Measurements from ENCODE around the gene MIF4GD.
"Not testable (repeated sequence)": the region's sequence is repeated elsewhere in the genome, so short reads cannot be mapped to it uniquely, and the experiment has no call there.

MIF4GD gene

GRCh38 chr17:75288359-75288758 lies 17.3 kb upstream of the MIF4GD start:
- no peak for FAIRE-seq

DNA sequence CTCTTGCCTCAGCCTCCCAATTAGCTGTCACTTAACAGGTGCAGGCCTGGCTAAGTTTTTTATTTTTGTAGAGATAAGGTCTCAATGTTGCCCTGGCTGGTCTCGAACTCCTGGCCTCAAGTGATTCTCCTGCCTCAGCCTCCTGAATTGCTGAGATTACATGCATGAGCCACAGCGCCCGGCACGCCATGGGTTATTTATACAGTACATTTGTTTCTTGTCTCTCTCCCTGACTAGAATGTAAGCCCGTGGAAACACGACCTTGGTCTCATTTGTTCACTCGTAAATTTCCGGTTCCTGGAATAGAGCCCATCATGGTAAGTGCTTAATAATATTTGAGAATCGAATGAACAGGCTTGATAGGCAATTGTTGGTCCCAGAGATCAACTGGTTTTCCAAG lies 16.2 kb upstream of the MIF4GD start:
- no peak for FAIRE-seq

GRCh38 chr17:75285123-75285522 lies 14.1 kb upstream of the MIF4GD start:
- no peak for FAIRE-seq

DNA sequence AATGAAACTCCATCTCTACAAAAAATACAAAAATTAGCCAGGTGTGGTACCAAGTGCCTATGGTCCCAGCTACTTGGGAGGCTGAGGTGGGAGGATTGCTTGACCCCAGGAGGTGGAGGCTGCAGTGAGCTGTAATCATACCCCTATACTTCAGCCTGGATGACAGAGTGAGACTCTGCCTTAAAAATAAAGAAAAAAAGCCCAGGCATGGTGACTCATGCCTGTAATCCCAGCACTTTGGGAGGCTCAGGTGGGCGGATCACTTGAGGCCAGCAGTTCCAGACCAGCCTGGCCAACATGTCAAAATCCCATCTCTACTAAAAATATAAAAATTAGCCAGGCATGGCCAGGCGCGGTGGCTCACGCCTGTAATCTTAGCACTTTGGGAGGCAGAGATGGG lies 9.2 kb upstream of the MIF4GD start:
- FAIRE-seq: not testable (repeated sequence)

DNA sequence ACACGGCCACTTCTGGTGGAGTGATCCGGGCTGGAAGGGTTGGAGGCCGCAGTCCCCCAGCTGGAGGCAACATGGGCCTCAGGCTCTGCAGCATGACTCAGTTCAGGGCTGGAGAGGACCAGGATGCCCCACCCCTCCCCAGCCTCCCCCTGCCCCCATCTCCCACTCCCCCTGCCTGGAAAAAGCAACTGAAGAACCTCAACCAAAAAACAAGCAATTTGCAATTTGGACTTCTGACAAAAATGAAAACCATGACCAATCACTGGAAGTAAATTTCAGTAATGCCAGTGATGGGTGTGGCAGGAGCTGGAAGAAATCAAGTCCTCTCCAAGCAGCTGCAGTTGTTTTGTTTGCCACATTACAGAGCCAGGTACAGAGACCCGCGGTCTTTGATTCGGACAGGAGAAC lies 6.6 kb upstream of the MIF4GD start:
- FAIRE-seq: no peak

DNA sequence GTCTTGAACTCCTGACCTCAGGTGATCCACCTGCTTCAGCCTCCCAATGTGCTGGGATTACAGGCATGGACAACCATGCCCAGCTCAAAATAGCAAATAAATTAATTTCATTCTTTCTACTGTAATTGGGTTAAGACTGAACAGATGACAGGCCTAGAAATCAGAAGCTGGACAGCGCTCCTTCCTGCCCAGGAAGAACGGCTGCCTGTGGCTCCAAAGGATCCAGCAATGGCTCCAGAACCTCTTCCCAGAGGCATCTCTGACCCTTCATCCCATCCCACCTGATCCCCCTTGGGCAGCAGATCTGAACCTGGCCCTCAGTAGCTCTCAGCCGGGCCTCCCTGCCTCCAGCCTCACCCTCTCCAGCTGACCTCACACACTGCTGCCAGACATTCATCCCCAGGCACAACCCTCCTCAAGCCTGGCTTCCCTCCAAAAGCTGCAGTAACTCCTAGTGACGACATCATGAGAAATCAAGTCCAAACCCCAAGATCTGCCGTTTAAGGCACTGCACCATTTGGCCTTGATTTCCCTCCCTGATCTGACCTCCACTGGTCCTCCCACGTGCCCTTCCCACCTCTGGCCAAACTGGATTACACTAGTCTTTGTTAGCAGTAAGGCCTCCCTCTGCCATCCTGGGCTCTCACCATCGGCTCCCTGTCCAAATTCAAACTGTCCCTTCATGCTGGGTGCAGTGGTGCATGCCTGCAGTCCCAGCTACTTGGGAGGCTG lies 3.1 kb upstream of the MIF4GD start:
- no peak for FAIRE-seq

DNA sequence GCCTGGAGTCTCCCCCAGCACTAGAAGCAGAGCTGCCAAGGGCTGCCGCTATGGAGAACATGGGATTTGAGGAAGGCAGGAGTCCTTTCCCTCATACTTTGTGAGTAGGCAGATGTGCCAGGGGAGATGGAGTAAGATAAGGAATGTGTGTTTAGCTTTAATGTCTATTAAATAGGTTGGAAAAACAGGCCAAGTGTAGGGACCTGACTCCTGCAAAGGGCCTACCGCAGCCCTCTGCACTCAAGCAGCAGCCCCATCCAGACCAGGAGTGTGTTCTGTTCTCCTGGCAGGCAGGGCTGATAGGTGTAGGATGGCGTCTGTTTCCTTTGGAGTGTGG lies 1.8 kb upstream of the MIF4GD start:
- FAIRE-seq: no peak

DNA sequence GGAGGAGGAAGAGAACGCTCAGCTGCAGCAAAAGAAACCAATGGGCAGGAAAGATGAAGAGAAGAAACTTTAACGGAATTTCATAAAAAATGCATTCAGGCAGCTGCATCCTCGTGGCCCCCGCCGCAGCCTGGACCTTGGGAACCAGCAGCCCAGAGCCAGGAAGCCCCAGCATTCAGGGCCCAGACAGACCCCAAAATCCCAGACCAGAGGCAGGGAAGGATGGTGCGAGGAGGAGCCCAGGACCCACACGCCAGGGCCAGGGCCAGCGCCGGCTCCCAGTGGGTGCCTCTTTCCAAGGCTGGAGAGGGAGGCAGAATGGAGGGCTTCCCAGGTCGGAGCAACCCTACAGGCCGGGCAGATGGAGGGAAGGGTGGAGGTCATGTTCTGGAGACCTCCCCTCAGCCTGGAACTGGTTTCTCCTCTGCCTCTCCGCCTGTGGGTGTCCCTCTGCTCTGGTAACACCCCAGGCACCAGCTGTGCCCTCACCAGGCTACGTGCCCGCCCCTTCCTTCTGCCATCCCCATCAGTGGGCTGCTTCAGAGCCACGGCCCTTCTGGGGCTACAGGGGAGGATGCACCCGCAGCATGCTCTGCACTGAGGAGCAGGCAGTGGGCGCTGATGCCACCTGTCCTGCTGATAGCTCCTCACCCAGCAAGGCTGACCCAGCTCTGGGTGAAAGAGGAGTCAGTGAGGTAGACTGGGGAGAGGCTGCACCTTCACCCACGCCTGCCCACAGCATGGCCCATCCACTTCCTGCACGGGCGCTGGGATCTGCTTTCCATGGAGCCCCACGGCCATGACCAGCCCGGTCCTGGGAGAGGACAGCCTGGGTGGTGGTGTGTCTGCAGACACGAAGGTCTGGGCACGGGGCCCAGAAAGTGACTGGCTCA lies 1.2 kb upstream of the MIF4GD start:
- FAIRE-seq: no peak

DNA sequence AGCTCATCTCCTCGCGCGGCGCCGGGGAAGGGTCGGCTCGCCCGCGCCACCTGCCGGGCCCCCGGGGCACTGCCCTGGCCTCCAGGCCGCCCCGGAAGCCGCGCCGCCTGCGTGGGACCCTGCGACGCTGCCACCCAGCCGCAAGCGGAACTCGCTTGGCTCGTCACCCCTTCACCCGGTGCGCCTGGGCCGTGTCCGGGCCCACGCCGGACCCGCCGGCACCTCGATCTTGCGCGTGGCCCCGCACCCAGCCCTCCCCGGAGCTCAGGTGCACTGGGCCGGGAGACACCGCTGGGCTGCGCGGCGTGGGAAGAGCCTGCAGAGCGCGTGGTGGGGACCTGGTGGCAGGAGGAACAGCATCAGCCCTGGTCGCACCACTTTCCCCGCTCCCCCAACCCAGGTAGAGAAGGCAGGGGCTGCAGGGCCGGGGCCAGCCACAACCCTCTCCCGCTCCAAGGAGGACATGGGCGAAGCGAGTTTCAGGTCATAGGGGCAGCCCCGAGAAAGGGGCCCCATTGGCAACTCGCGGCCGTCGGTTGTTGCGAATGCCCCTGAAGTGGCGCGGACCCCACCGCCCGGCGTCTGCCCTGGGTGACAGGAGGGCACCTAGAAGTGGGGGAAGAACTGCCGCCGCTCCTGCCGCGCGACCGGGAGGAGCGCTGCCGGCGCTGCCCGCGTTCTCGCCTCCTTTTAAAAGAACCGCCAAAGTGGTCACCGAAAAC lies 363 bp upstream of the MIF4GD start:
- FAIRE-seq: no peak

DNA sequence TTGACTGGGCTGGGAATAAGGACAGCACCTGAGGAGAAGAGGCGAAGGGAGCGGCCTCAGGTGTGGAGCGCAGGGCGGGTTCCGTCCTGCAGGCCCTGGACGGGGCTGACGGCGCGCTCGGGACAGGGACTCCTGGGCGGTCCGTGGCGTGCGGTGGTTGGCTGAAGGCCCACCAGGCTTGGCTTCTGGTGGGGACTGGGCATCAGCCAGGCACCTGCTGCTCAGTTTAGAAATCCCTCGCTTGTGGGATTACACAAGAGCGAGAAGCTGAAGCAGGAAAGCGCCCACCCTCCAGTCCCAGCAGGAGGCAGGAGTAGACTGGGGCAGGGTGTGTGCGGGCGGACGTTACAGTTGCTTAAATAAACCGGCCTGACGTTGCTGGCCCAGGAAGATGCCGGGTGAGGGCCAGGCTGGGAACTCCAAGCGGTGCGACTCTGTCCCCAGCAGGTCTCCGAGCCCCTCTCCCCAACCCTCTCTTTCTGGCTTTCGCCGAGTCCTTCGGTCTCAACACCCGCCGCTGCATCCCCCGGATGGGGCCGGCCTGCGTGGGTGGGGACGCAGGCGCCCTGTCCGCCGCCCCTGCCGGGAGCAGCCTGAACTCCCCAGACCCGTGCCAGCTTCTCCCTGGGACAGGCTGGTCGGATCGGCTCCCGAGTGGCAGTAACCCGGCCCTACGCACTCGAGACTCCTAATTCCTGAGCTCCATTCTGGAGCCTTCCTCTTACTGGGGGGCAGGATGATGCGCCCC lies 639 bp downstream of the MIF4GD start:
- no peak for FAIRE-seq

DNA sequence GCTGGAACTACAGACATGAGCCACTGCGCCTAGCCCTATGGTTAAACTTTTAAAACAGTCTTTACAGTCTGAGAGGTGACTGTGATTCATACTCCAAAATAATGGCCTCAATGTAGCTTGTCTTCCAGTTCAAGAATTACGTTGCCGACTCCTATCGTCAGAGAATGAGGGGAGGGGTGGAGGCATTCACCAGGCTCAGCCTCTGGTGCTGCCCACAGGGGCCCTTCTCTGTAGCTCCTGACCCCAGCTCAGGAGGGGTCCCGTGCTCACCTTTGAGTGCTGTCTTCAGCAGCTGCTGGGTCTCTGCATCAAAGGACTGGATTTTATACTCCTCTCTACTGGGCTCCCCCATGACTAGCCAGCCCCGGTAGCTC lies 1.2 kb downstream of the MIF4GD start:
- no peak for FAIRE-seq

- FAIRE-seq: no peak
Observed at GRCh38 chr17:75267411-75268232, 3.4 kb downstream of the MIF4GD start.

DNA sequence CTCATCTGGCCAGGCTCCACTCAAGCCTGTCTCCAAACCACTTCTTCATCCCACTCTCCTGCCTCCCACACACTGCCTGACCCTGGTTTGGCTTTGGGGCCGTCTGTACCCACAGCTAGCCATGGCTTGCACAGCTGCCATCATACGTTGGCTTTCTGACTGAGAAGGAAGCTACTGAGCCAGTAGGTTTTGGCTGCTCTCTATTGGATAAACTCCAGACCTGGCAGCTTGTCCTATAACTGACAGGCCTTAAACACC lies 3.9 kb downstream of the MIF4GD start:
- FAIRE-seq: no peak

GRCh38 chr17:75266316-75267152 lies 4.5 kb downstream of the MIF4GD start:
- FAIRE-seq: no peak

DNA sequence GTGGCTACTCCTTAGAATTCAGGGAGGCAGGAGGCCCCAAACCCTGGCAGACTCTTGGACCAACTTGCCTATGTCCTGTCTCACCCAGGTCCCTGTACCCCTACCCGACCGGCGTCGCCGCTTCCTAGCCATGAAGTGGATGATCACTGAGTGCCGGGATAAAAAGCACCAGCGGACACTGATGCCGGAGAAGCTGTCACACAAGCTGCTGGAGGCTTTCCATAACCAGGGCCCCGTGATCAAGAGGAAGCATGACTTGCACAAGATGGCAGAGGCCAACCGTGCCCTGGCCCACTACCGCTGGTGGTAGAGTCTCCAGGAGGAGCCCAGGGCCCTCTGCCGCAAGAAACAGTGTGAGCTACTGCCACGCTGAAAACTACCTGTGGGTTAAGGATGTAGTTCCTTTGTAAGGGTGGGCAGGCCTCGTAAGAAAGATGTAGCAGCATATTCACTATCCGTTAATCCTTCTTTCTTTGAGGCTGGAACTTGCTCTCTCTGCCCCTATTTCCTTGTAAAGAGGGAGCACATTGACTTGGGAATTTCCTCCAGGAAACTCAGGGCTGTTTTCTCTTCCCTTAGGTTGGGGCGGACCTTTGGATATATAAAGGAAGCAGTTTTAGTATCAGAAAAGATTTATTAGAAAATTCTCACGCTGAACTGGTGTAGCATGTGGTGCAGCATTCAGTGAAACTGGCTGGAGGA lies 5.3 kb downstream of the MIF4GD start:
- no peak for FAIRE-seq

GRCh38 chr17:75263055-75263454 lies 8.0 kb downstream of the MIF4GD start:
- FAIRE-seq: no peak

DNA sequence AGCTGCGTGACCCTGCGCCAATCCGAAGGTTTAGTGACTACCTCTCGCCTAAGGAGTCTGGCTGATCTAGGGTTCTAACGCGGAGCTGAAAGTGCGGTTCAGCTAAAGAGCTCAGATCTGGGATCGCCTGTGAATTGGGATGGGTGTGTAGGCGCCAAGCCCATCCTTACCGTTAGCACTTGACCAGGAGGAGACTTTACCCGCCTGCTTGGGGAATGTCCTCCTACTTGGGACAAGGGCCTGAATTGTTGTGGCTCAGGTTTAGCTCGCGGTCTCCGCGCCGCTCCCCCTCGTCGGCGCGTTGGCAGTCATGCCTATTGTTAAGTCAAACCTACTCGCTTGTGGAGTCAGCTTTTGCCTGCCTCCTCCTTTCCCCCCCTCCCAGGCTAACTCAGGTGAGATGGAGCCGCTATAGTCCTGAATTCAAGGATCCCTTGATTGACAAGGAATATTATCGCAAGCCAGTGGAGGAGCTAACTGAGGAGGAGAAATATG lies 8.9 kb downstream of the MIF4GD start:
- FAIRE-seq: no peak

- no peak for FAIRE-seq
Observed at GRCh38 chr17:75261336-75262111, 9.5 kb downstream of the MIF4GD start, which contains the start of the genes GGA3 and MRPS7. TSS of gene GGA3 (minus strand) at chr17:75261606. CDS start at chr17:75261587, 19 bp downstream. TSS of gene MRPS7 (plus strand) at chr17:75261879. CDS start at chr17:75261901, 22 bp downstream.

DNA sequence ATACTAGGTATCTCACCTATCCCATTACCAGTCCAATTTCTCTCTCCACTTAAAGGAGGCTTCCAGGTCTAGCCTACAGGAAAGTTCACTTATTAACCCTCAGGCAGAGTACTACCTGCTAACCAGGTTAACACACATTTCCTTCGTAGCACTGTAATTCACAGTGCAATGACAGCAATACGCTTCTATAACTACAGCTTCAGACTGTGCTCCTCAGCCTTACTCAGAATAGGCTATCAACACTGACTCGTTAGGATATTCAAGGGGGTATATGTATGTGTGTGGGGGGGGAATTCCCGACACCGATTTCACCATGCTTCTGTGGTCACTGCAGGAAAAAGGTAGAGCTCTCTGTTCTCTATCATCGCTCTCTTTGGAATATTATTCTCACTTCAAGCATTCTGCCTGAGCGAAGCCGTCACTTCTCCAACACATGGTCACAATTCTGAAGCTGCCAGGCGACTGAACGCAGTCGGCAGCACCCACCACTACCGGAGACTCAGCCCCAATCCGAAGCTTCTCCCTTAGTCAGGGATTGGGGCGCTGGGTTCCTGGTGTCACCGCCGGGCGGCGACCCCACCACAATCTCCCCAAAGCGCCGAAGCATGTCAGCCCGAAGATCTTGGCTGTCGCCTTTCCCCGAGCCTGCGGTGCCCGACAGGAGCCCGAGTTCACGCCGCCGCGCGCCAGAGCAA lies 10.2 kb downstream of the MIF4GD start:
- no peak for FAIRE-seq

Measured in endometrium (tissue), 2 donors.